Measurements from ENCODE around the gene SUPV3L1.
A peak's percentile ranks its signal among the peaks of the same experiment; 100 is the strongest.
"Not testable (repeated sequence)": the region's sequence is repeated elsewhere in the genome, so short reads cannot be mapped to it uniquely, and the experiment has no call there.

Gene SUPV3L1

GRCh38 chr10:69179743-69180524, at the start of gene SUPV3L1:
Gene SUPV3L1, plus strand, starts transcription at chr10:69180234. Its CDS starts 58 bp downstream, at chr10:69180292.
- peak; percentile 76 to 95 for DNase-seq

GRCh38 chr10:69130251-69130650, 49.8 kb upstream of the SUPV3L1 start:
- no peak for DNase-seq

GRCh38 chr10:69139961-69140360, 40.1 kb upstream of the SUPV3L1 start:
- no peak for DNase-seq

- no peak for DNase-seq
These were observed 38.7 kb upstream of the SUPV3L1 start for GRCh38 chr10:69141304-69141703.

GRCh38 chr10:69142074-69142473, 38.0 kb upstream of the SUPV3L1 start:
- not testable (repeated sequence) for DNase-seq

GRCh38 chr10:69142983-69143382, 37.1 kb upstream of the SUPV3L1 start:
- DNase-seq = no peak

GRCh38 chr10:69145329-69145728, 34.7 kb upstream of the SUPV3L1 start:
- DNase-seq = no peak

- DNase-seq = no peak
These were observed 34.2 kb upstream of the SUPV3L1 start for GRCh38 chr10:69145864-69146263.

GRCh38 chr10:69146759-69147158, 33.3 kb upstream of the SUPV3L1 start:
- no peak for DNase-seq

- no peak for DNase-seq
These were observed 28.1 kb upstream of the SUPV3L1 start for GRCh38 chr10:69151984-69152383.

GRCh38 chr10:69153227-69153626, 26.8 kb upstream of the SUPV3L1 start:
- no peak for DNase-seq

- DNase-seq = no peak
These were observed 19.2 kb upstream of the SUPV3L1 start for GRCh38 chr10:69160809-69161241.

- DNase-seq = no peak
These were observed 11.5 kb upstream of the SUPV3L1 start for GRCh38 chr10:69168493-69168892.

- no peak for DNase-seq
These were observed 7.6 kb upstream of the SUPV3L1 start for GRCh38 chr10:69172241-69172982.

GRCh38 chr10:69175326-69175725, 4.7 kb upstream of the SUPV3L1 start:
- DNase-seq = not testable (repeated sequence)

GRCh38 chr10:69176823-69177222, 3.2 kb upstream of the SUPV3L1 start:
- DNase-seq = no peak

GRCh38 chr10:69179089-69179742, 818 bp upstream of the SUPV3L1 start:
- peak; percentile 46 to 85 for DNase-seq

GRCh38 chr10:69180525-69181204, 631 bp downstream of the SUPV3L1 start:
- no peak for DNase-seq

- no peak for DNase-seq
These were observed 1.4 kb downstream of the SUPV3L1 start for GRCh38 chr10:69181433-69181832.

- no peak for DNase-seq
These were observed 2.0 kb downstream of the SUPV3L1 start for GRCh38 chr10:69182005-69182404.

- no peak for DNase-seq
These were observed 6.5 kb downstream of the SUPV3L1 start for GRCh38 chr10:69186524-69186923.

- no peak for DNase-seq
These were observed 21.0 kb downstream of the SUPV3L1 start for GRCh38 chr10:69201045-69201444.

- DNase-seq = no peak
These were observed 22.3 kb downstream of the SUPV3L1 start for GRCh38 chr10:69202332-69202731.

Measured in SW 1271 (cell line).